SK-N-SH (cell line): ENCODE data around the gene AGBL4. TPM values are rescaled to one million over a fixed set of nuclear protein-coding genes. Genes with fewer than 3 reads are reported as not detected.

Experiments
- CTCF ChIA-PET: fragments of 300-600, 350-600 bp; formaldehyde crosslinking; extraction: SDS; loops from one replicate; lab custom pipeline; 2021; lab: Yijun Ruan, JAX
- POLR2A ChIA-PET: fragments of 350-600 bp; sonication (Branson Sonifier 250); formaldehyde crosslinking; extraction: SDS; loops from one replicate; lab custom pipeline; 2020; ENCODE audit warnings: antibody characterized with exemption, inconsistent platforms; lab: Yijun Ruan, JAX
- DNase-seq: peaks from one replicate; pipeline ENCODE4 v3.0.0; 2012
- H2AFZ ChIP-seq: fragments of 200-600 bp; sonication (generic); 2 replicates; pipeline ENCODE4 v1.8.1; 2016; ENCODE audit warnings: antibody characterized with exemption, mild to moderate bottlenecking, low read depth
- H3F3A ChIP-seq: fragments of 200-600 bp; sonication (generic); replicated peaks from 2 replicates; pipeline ENCODE3; 2016; ENCODE audit warnings: antibody characterized with exemption, mild to moderate bottlenecking; ENCODE audit not compliant: insufficient read depth
- H3K27ac ChIP-seq, 2 experiments: fragments of 200-500 bp in 1 of 2; fragments of 200-600 bp in 1 of 2; sonication (Bioruptor generic) in 1 of 2; sonication (generic), shearing (Covaris generic) in 1 of 2; 2 replicates each; pipeline versions ENCODE4 v1.5.1 to v1.6.1; 2014 to 2016; ENCODE audit warnings: low read depth in 2 of 2, inconsistent platforms in 1 of 2, low read length in 1 of 2, mild to moderate bottlenecking in 1 of 2, mixed read lengths in 1 of 2
- H3K27me3 ChIP-seq: fragments of 200-600 bp; sonication (generic), shearing (Covaris generic); 2 replicates; pipeline ENCODE4 v1.6.1; 2016; ENCODE audit warnings: mixed run types; ENCODE audit not compliant: insufficient read depth
- H3K36me3 ChIP-seq, 2 experiments: fragments of 200-500 bp in 1 of 2; fragments of 200-600 bp in 1 of 2; sonication (Bioruptor generic) in 1 of 2; sonication (generic) in 1 of 2; replicated peaks in 1 of 2; 2 replicates each; pipeline versions ENCODE3 to v1.5.1; 2014 to 2016; ENCODE audit warnings: low read length in 1 of 2, mild to moderate bottlenecking in 1 of 2; ENCODE audit not compliant: insufficient read depth in 2 of 2, control insufficient read depth in 1 of 2
- H3K4me1 ChIP-seq, 2 experiments: fragments of 200-500 bp in 1 of 2; fragments of 200-600 bp in 1 of 2; sonication (Bioruptor generic) in 1 of 2; sonication (generic), shearing (Covaris generic) in 1 of 2; 2 replicates each; pipeline versions ENCODE4 v1.5.1 to v1.6.1; 2014 to 2016; ENCODE audit warnings: low read depth in 1 of 2, low read length in 1 of 2, mixed run types in 1 of 2; ENCODE audit not compliant: insufficient read depth in 2 of 2, control insufficient read depth in 1 of 2
- H3K4me2 ChIP-seq: fragments of 200-600 bp; sonication (generic), shearing (Covaris generic); 2 replicates; pipeline ENCODE4 v1.6.1; 2017; ENCODE audit warnings: mixed run types
- H3K4me3 ChIP-seq, 2 experiments: fragments of 200-500 bp in 1 of 2; fragments of 200-600 bp in 1 of 2; sonication (Bioruptor generic) in 1 of 2; sonication (generic), shearing (Covaris generic) in 1 of 2; 2 replicates each; pipeline versions ENCODE4 v1.5.1 to v1.8.1; 2014 to 2016; ENCODE audit warnings: low read depth in 2 of 2, inconsistent platforms in 1 of 2, low read length in 1 of 2, mild to moderate bottlenecking in 1 of 2, mixed read lengths in 1 of 2, moderate library complexity in 1 of 2
- H3K79me2 ChIP-seq: fragments of 200-600 bp; sonication (generic); 2 replicates; pipeline ENCODE4 v1.8.1; 2017; ENCODE audit warnings: mild to moderate bottlenecking; ENCODE audit not compliant: insufficient read depth
- H3K9ac ChIP-seq: fragments of 200-600 bp; sonication (generic); 2 replicates; pipeline ENCODE4 v1.6.1; 2017; ENCODE audit warnings: mixed run types
- H3K9me2 ChIP-seq: fragments of 200-600 bp; sonication (generic); 2 replicates; pipeline ENCODE4 v1.6.1; 2017; ENCODE audit warnings: mixed run types
- H3K9me3 ChIP-seq: fragments of 200-600 bp; sonication (generic); 2 replicates; pipeline ENCODE4 v1.6.1; 2017; ENCODE audit warnings: mixed run types, mild to moderate bottlenecking, moderate library complexity
- H4K20me1 ChIP-seq: fragments of 200-600 bp; sonication (generic); 2 replicates; pipeline ENCODE4 v1.6.1; 2017; ENCODE audit warnings: mild to moderate bottlenecking, mixed run types; ENCODE audit not compliant: insufficient read depth
- EZH2phosphoT487 ChIP-seq: fragments of 200-600 bp; sonication (generic); IDR thresholded peaks from 2 replicates; pipeline ENCODE4 v1.6.1; 2017; ENCODE audit warnings: low read depth, mixed run types, mild to moderate bottlenecking, antibody characterized with exemption, moderate library complexity, borderline replicate concordance
- FOXJ3 ChIP-seq: sonication (generic); formaldehyde crosslinking; IDR thresholded peaks from 2 replicates; pipeline ENCODE4 v1.5.1; 2020; ENCODE audit warnings: mild to moderate bottlenecking, missing genetic modification reagents
- FOXM1 ChIP-seq: IDR thresholded peaks from 2 replicates; pipeline ENCODE4 v1.4.0; 2012; ENCODE audit warnings: low read depth, mild to moderate bottlenecking
- JUND ChIP-seq: IDR thresholded peaks from 2 replicates; pipeline ENCODE4 v1.4.0; 2012
- MEF2A ChIP-seq: IDR thresholded peaks from 2 replicates; pipeline ENCODE4 v1.4.0; 2012; ENCODE audit warnings: low read depth, borderline replicate concordance
- MXI1 ChIP-seq: IDR thresholded peaks from 2 replicates; pipeline ENCODE4 v1.6.1; 2012; ENCODE audit warnings: mild to moderate bottlenecking, low read depth, low read length, improper control_type of control experiment
- NFIC ChIP-seq: IDR thresholded peaks from 2 replicates; pipeline ENCODE4 v1.4.0; 2012; ENCODE audit warnings: borderline replicate concordance
- NRF1 ChIP-seq: IDR thresholded peaks from 2 replicates; pipeline ENCODE4 v1.6.1; 2012; ENCODE audit warnings: low read depth, mild to moderate bottlenecking, low read length
- POLR2AphosphoS5 ChIP-seq: IDR thresholded peaks from 2 replicates; pipeline ENCODE4 v1.6.1; 2012; ENCODE audit warnings: low read depth, low read length
- RFX5 ChIP-seq: IDR thresholded peaks from 2 replicates; pipeline ENCODE4 v1.6.1; 2012; ENCODE audit warnings: mild to moderate bottlenecking, improper control_type of control experiment, low read length
- SIN3A ChIP-seq: IDR thresholded peaks from 2 replicates; pipeline ENCODE4 v1.6.1; 2012; ENCODE audit warnings: low read depth, mild to moderate bottlenecking, low read length, moderate library complexity, borderline replicate concordance
- SMC3 ChIP-seq: IDR thresholded peaks from 2 replicates; pipeline ENCODE4 v1.6.1; 2012; ENCODE audit warnings: low read depth, low read length, improper control_type of control experiment
- TAF1 ChIP-seq: IDR thresholded peaks from 2 replicates; pipeline ENCODE4 v1.6.1; 2012; ENCODE audit warnings: low read depth, mild to moderate bottlenecking, low read length, moderate library complexity, borderline replicate concordance
- TEAD4 ChIP-seq: IDR thresholded peaks from 2 replicates; pipeline ENCODE4 v1.4.0; 2012; ENCODE audit warnings: mild to moderate bottlenecking, borderline replicate concordance; ENCODE audit not compliant: insufficient read depth
- WGBS: methylation state at CpG from one replicate; pipeline ENCODE4 v1.1.6; 2017; ENCODE audit warnings: low lambda C conversion rate; 5-methylcytosine and 5-hydroxymethylcytosine counted together
- polyA plus RNA-seq, 3 experiments: library from polyadenylated mRNA; depleted of rRNA; stranded (reverse); fragments of >200 nt; gene quantifications; 2 replicates each; pipeline ENCODE4 v1.2.3, GENCODE V29; 2012
- TF ChIP-seq, protein P1 (sequence below): IDR thresholded peaks from 2 replicates; pipeline ENCODE4; 2012
- TF ChIP-seq, protein P2 (sequence below): IDR thresholded peaks from 2 replicates; pipeline ENCODE4 v1.4.0; 2012; ENCODE audit warnings: low read depth
- TF ChIP-seq, protein P3 (sequence below): fragments of 150-350 bp; IDR thresholded peaks from 2 replicates; pipeline ENCODE4 v1.6.1; 2016; ENCODE audit warnings: mild to moderate bottlenecking, low read depth, low read length
- TF ChIP-seq, protein P4 (sequence below): IDR thresholded peaks from 2 replicates; pipeline ENCODE4 v1.4.0; 2012; ENCODE audit warnings: low read depth, borderline replicate concordance

AGBL4 gene
- polyA plus RNA-seq, 1 of the 3 experiments (the other 2 are of a cell fraction) = 0.07 TPM

DNA sequence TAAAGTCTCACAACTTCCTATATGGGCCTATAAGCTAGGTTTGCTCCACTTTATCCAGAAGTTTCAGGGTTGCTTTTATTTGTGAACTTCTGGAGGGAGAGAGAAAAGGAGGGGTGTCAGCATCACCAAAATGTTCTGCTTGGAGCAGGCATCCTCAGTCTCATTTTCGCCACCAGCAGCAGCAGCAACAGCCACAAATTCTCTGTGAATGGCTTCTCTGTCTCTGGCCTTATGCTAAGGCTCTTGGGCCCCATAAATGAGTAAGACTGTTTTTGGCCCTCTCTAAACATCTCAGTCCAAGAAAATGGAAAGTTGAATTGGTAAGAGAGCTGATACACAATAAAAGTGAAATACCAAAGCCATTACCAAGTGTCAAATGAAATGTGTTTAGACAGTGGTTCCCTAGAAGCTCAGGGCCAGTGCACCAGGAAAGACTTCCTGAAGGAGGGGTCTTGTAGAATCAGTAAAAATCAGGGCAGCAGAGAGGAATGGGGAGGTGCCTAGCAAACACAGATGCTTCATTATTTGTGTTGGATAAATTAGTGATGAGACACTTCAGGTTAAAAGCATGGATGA lies 1498.8 kb downstream of the AGBL4 start:
- peaks cover 0 to 7% of the 10 kb centered on the region in 2 experiments; a peak in 2 of 4 replicates for H3K4me1 ChIP-seq

More for the DNA sequence above, 1498.8 kb downstream of the AGBL4 start:
- Histone ChIP-seq H3K9me2 (no peaks in the 10 kb centered on the region), H3F3A (no peaks in the 10 kb centered on the region), H3K4me3 (no peak overlapping the region), H3K27ac (no peak overlapping the region), H2AFZ (no peak overlapping the region), H3K27me3 (no peaks in the 10 kb centered on the region; the same call in 1 of the 2 replicates), H4K20me1 (no peaks in the 10 kb centered on the region), H3K79me2 (no peaks in the 10 kb centered on the region), H3K9me3 (no peaks in the 10 kb centered on the region), H3K36me3 (no peaks in the 10 kb centered on the region), H3K4me2 (no peak overlapping the region), H3K9ac (no peak overlapping the region)
- DNase-seq = no peak
- POLR2A ChIA-PET = no interaction called here
- CTCF ChIA-PET = interaction anchor here (1.0 to 2.5 kb wide), 7 partner anchors 8 to 76 kb away, joined by 3 to 9 read pairs (median 5); no protein-coding TSS in a partner anchor
- no peak for TF ChIP-seq SIN3A
- TF ChIP-seq NFIC = no peak
- TF ChIP-seq POLR2AphosphoS5 = no peak
- TF ChIP-seq, protein P1, sequence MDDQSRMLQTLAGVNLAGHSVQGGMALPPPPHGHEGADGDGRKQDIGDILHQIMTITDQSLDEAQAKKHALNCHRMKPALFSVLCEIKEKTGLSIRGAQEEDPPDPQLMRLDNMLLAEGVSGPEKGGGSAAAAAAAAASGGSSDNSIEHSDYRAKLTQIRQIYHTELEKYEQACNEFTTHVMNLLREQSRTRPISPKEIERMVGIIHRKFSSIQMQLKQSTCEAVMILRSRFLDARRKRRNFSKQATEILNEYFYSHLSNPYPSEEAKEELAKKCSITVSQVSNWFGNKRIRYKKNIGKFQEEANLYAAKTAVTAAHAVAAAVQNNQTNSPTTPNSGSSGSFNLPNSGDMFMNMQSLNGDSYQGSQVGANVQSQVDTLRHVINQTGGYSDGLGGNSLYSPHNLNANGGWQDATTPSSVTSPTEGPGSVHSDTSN = no peak
- no peak for TF ChIP-seq FOXM1
- TF ChIP-seq FOXJ3 (CRISPR knock-in tag) = no peak
- TF ChIP-seq EZH2phosphoT487 = no peak
- TF ChIP-seq, protein P2, sequence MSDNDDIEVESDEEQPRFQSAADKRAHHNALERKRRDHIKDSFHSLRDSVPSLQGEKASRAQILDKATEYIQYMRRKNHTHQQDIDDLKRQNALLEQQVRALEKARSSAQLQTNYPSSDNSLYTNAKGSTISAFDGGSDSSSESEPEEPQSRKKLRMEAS = no peak
- no peak for TF ChIP-seq SMC3
- TF ChIP-seq RFX5 = no peak
- TF ChIP-seq NRF1 = no peak
- no peak for TF ChIP-seq JUND
- TF ChIP-seq, protein P3, sequence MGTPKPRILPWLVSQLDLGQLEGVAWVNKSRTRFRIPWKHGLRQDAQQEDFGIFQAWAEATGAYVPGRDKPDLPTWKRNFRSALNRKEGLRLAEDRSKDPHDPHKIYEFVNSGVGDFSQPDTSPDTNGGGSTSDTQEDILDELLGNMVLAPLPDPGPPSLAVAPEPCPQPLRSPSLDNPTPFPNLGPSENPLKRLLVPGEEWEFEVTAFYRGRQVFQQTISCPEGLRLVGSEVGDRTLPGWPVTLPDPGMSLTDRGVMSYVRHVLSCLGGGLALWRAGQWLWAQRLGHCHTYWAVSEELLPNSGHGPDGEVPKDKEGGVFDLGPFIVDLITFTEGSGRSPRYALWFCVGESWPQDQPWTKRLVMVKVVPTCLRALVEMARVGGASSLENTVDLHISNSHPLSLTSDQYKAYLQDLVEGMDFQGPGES = no peak
- no peak for TF ChIP-seq TEAD4
- TF ChIP-seq MXI1 = no peak
- TF ChIP-seq, protein P4, sequence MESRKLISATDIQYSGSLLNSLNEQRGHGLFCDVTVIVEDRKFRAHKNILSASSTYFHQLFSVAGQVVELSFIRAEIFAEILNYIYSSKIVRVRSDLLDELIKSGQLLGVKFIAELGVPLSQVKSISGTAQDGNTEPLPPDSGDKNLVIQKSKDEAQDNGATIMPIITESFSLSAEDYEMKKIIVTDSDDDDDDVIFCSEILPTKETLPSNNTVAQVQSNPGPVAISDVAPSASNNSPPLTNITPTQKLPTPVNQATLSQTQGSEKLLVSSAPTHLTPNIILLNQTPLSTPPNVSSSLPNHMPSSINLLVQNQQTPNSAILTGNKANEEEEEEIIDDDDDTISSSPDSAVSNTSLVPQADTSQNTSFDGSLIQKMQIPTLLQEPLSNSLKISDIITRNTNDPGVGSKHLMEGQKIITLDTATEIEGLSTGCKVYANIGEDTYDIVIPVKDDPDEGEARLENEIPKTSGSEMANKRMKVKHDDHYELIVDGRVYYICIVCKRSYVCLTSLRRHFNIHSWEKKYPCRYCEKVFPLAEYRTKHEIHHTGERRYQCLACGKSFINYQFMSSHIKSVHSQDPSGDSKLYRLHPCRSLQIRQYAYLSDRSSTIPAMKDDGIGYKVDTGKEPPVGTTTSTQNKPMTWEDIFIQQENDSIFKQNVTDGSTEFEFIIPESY = no peak
- no peak for TF ChIP-seq TAF1
- no peak for TF ChIP-seq MEF2A
- WGBS = 17% methylated on average over 1 of the region's 1 CpG
